ENCODE data around the gene MYL12B.

MYL12B gene

GRCh38 chr18:3236470-3236869 is 25.5 kb upstream of the MYL12B start:
- H3K9ac ChIP-seq (ENCODE audit: low read depth, low read length), result no peak overlapping the region
- TF ChIP-seq CTCF (IDR thresholded peaks at IDR 0.05; ENCODE audit: borderline replicate concordance, extremely low read depth, low read length, poor library complexity, severe bottlenecking) (no peak), EZH2 (IDR thresholded peaks at IDR 0.05; ENCODE audit: borderline replicate concordance, low read depth, low read length, severe bottlenecking) (no peak)
- no peaks in the 10 kb centered on the region for H3K27me3 ChIP-seq (ENCODE audit: insufficient read depth, low read length, poor library complexity)
- ATAC-seq (ENCODE audit: insufficient read depth, low read depth), result no peak
- no peaks in the 10 kb centered on the region for H3K4me1 ChIP-seq (ENCODE audit: insufficient read depth, low read length)
- peaks cover 3% of the 10 kb centered on the region for H3K9me3 ChIP-seq (ENCODE audit: insufficient read depth, low read length, severe bottlenecking)
- no peak overlapping the region for H2AFZ ChIP-seq (ENCODE audit: low read depth, low read length)
- no peak overlapping the region for H3K27ac ChIP-seq (ENCODE audit: low read length)
- no peak overlapping the region for H3K4me3 ChIP-seq (ENCODE audit: low read depth in 1 of 2, low read length in 2 of 2)
- H3K36me3 ChIP-seq (ENCODE audit: insufficient read depth, low read length), result no peaks in the 10 kb centered on the region
- no peaks in the 10 kb centered on the region for H4K20me1 ChIP-seq (ENCODE audit: insufficient read depth, low read length)
- H3K4me2 ChIP-seq (ENCODE audit: insufficient read depth, low read length), result no peak overlapping the region
- no peak for DNase-seq
- H3K79me2 ChIP-seq (ENCODE audit: insufficient read depth, low read length), result no peaks in the 10 kb centered on the region

- Histone ChIP-seq H3K4me2 (ENCODE audit: insufficient read depth, low read length) (no peak overlapping the region), H3K9ac (ENCODE audit: low read depth, low read length) (no peak overlapping the region), H3K9me3 (ENCODE audit: insufficient read depth, low read length, severe bottlenecking) (peaks cover 5% of the 10 kb centered on the region), H3K27me3 (ENCODE audit: insufficient read depth, low read length, poor library complexity) (no peaks in the 10 kb centered on the region), H3K36me3 (ENCODE audit: insufficient read depth, low read length) (no peaks in the 10 kb centered on the region), H3K79me2 (ENCODE audit: insufficient read depth, low read length) (no peaks in the 10 kb centered on the region), H2AFZ (ENCODE audit: low read depth, low read length) (no peak overlapping the region), H3K27ac (ENCODE audit: low read length) (no peak overlapping the region), H3K4me1 (ENCODE audit: insufficient read depth, low read length) (no peaks in the 10 kb centered on the region), H3K4me3 (ENCODE audit: low read depth in 1 of 2, low read length in 2 of 2) (no peak overlapping the region), H4K20me1 (ENCODE audit: insufficient read depth, low read length) (no peaks in the 10 kb centered on the region)
- DNase-seq, result no peak
- TF ChIP-seq EZH2 (IDR thresholded peaks at IDR 0.05; ENCODE audit: borderline replicate concordance, low read depth, low read length, severe bottlenecking) (no peak), CTCF (IDR thresholded peaks at IDR 0.05; ENCODE audit: borderline replicate concordance, extremely low read depth, low read length, poor library complexity, severe bottlenecking) (peak; percentile 21)
- ATAC-seq (ENCODE audit: insufficient read depth, low read depth), result peak; percentile 53; the same call in 1 of the 3 replicates
Measured at GRCh38 chr18:3238742-3239141, 23.2 kb upstream of the MYL12B start.

- peaks cover 7% of the 10 kb centered on the region; the same call in 1 of the 2 replicates for H4K20me1 ChIP-seq (ENCODE audit: insufficient read depth, low read length)
- H2AFZ ChIP-seq (ENCODE audit: low read depth, low read length), result peak overlapping the region; percentile 86
- no peak for ATAC-seq (ENCODE audit: insufficient read depth, low read depth)
- H3K9me3 ChIP-seq (ENCODE audit: insufficient read depth, low read length, severe bottlenecking), result peaks cover 5% of the 10 kb centered on the region
- peak overlapping the region; percentile 47 to 67; a peak in 3 of 4 replicates for H3K4me3 ChIP-seq (ENCODE audit: low read depth in 1 of 2, low read length in 2 of 2)
- H3K4me2 ChIP-seq (ENCODE audit: insufficient read depth, low read length), result peak overlapping the region; percentile 99
- TF ChIP-seq EZH2 (IDR thresholded peaks at IDR 0.05; ENCODE audit: borderline replicate concordance, low read depth, low read length, severe bottlenecking) (no peak), CTCF (IDR thresholded peaks at IDR 0.05; ENCODE audit: borderline replicate concordance, extremely low read depth, low read length, poor library complexity, severe bottlenecking) (no peak)
- peaks cover 32% of the 10 kb centered on the region for H3K79me2 ChIP-seq (ENCODE audit: insufficient read depth, low read length)
- H3K27me3 ChIP-seq (ENCODE audit: insufficient read depth, low read length, poor library complexity), result no peaks in the 10 kb centered on the region
- H3K36me3 ChIP-seq (ENCODE audit: insufficient read depth, low read length), result peaks cover 10% of the 10 kb centered on the region
- peaks cover 38% of the 10 kb centered on the region for H3K4me1 ChIP-seq (ENCODE audit: insufficient read depth, low read length)
- peak overlapping the region; percentile 92 for H3K27ac ChIP-seq (ENCODE audit: low read length)
- H3K9ac ChIP-seq (ENCODE audit: low read depth, low read length), result peak overlapping the region; percentile 85
- DNase-seq, result no peak
Measured at GRCh38 chr18:3245185-3245564, 16.8 kb upstream of the MYL12B start.
